K562 (cell line): ENCODE results near the gene POLK. TPM values are rescaled to one million over a fixed set of nuclear protein-coding genes. Genes with fewer than 3 reads are reported as not detected.

ENCODE experiments used
- BACH1 ChIP-seq: fragments of 200-800 bp; sonication (Bioruptor generic); IDR thresholded peaks from 2 replicates; pipeline ENCODE4 v1.6.1; 2016; ENCODE audit warnings: missing genetic modification characterization, missing compliant biosample characterization
- C11orf30 ChIP-seq: fragments of 450-650 bp; IDR thresholded peaks from 2 replicates; pipeline ENCODE4 v1.6.1; 2016; ENCODE audit warnings: low read depth, mild to moderate bottlenecking
- CBFA2T3 ChIP-seq: fragments of 450-650 bp; IDR thresholded peaks from 2 replicates; pipeline ENCODE4 v1.6.1; 2017
- CHD1 ChIP-seq: fragments of 200-600 bp; sonication (generic); IDR thresholded peaks from one replicate; pipeline ENCODE4 v1.6.1; 2012; ENCODE audit warnings: mild to moderate bottlenecking, moderate library complexity, low read length, inconsistent platforms
- EHMT2 ChIP-seq: fragments of 450-650 bp; IDR thresholded peaks from 2 replicates; pipeline ENCODE4 v1.6.1; 2018; ENCODE audit warnings: antibody characterized with exemption
- EP300 ChIP-seq: IDR thresholded peaks from 2 replicates; pipeline ENCODE4 v1.6.1; 2012; ENCODE audit warnings: low read length, improper control_type of control experiment
- JUNB ChIP-seq: fragments of 450-650 bp; formaldehyde crosslinking; conservative IDR thresholded peaks from 2 replicates; pipeline ENCODE4 v1.4.0; 2020; ENCODE audit warnings: mild to moderate bottlenecking
- MAZ ChIP-seq, 2 experiments: fragments of 450-650 bp in 1 of 2; sonication (generic) in 1 of 2; formaldehyde crosslinking; IDR thresholded peaks in 1 of 2; conservative IDR thresholded peaks in 1 of 2; 2 replicates each; pipeline versions ENCODE4 v1.4.0 to v1.5.0; 2020; ENCODE audit warnings: mild to moderate bottlenecking in 1 of 2, missing genetic modification reagents in 1 of 2
- NRF1 ChIP-seq, 2 experiments: fragments of 450-650 bp; IDR thresholded peaks in 1 of 2; conservative IDR thresholded peaks in 1 of 2; 2 replicates each; pipeline ENCODE4 v1.6.1; 2014; ENCODE audit warnings: mild to moderate bottlenecking in 2 of 2
- POLR2G ChIP-seq: fragments of 200-400 bp; formaldehyde crosslinking; IDR thresholded peaks from 2 replicates; pipeline ENCODE4 v1.6.1; 2017; ENCODE audit warnings: low read depth, mild to moderate bottlenecking, antibody characterized with exemption, low read length, moderate library complexity
- RNF2 ChIP-seq: sonication (generic); IDR thresholded peaks from 2 replicates; pipeline ENCODE4 v1.6.1; 2016
- SAFB2 ChIP-seq: fragments of 200-400 bp; formaldehyde crosslinking; IDR thresholded peaks from 2 replicates; pipeline ENCODE4 v1.6.1; 2018; ENCODE audit warnings: borderline replicate concordance, low read length, low read depth, moderate library complexity; ENCODE audit not compliant: severe bottlenecking
- TCF3 ChIP-seq: sonication (generic); formaldehyde crosslinking; IDR thresholded peaks from 2 replicates; pipeline ENCODE4 v1.4.0; 2020; ENCODE audit warnings: mild to moderate bottlenecking, missing genetic modification reagents
- TCF7 ChIP-seq: sonication (generic); IDR thresholded peaks from 2 replicates; pipeline ENCODE4 v1.6.1; 2016; ENCODE audit warnings: antibody characterized with exemption, borderline replicate concordance
- TEAD4 ChIP-seq, 2 experiments: sonication (generic) in 1 of 2; formaldehyde crosslinking in 1 of 2; IDR thresholded peaks; 2 replicates each; pipeline versions ENCODE4 v1.6.1 to v1.8.0; 2012 to 2022; ENCODE audit warnings: borderline replicate concordance in 1 of 2, inconsistent platforms in 1 of 2, low read length in 1 of 2, mild to moderate bottlenecking in 1 of 2, missing genetic modification reagents in 1 of 2
- TRIM24 ChIP-seq, 2 experiments: fragments of 450-650 bp; IDR thresholded peaks; 2 replicates each; pipeline ENCODE4 v1.6.1; 2016
- ZNF224 ChIP-seq: sonication (generic); formaldehyde crosslinking; IDR thresholded peaks from 2 replicates; pipeline ENCODE4 v1.8.0; 2022; ENCODE audit warnings: mild to moderate bottlenecking, missing genetic modification reagents
- ZNF57 ChIP-seq: fragments of 450-650 bp; formaldehyde crosslinking; IDR thresholded peaks from 2 replicates; pipeline ENCODE4 v1.4.0; 2020; ENCODE audit warnings: mild to moderate bottlenecking, moderate library complexity
- polyA plus RNA-seq, 8 experiments: library from polyadenylated mRNA; depleted of rRNA in 4 of 8; stranded (reverse) in 5 of 8; unstranded in 3 of 8; fragments of >200 nt; fragmentation: Nextera tagmentation in 2 of 8; fragmentation: Illumina TruSeq in 1 of 8; extraction: Ambion mirVana in 2 of 8; extraction: Trizol in 1 of 8; gene quantifications; 2 replicates each; pipeline versions ENCODE4 v1.2.1 to v1.2.3, GENCODE V29; 2011 to 2014; ENCODE audit warnings: inconsistent platforms in 1 of 8, missing spikeins in 1 of 8
- total RNA-seq, 7 experiments: library from RNA; depleted of rRNA in 6 of 7; stranded (reverse); fragments of >200 nt in 6 of 7; fragmentation: Illumina TruSeq in 2 of 7; extraction: Trizol in 2 of 7; gene quantifications; 2 replicates each; pipeline versions ENCODE4 v1.2.1 to v1.2.3, GENCODE V29; 2011 to 2021; ENCODE audit warnings: low replicate concordance in 1 of 7
- TF ChIP-seq, protein P1 (sequence below): fragments of 450-650 bp; formaldehyde crosslinking; IDR thresholded peaks from 2 replicates; pipeline ENCODE4 v1.4.0; 2020; ENCODE audit warnings: mild to moderate bottlenecking, mixed read lengths
- TF ChIP-seq, protein P2 (sequence below): fragments of 450-650 bp; IDR thresholded peaks from 2 replicates; pipeline ENCODE4 v1.6.1; 2016; ENCODE audit warnings: mild to moderate bottlenecking
- TF ChIP-seq, protein P3 (sequence below): sonication (generic); formaldehyde crosslinking; IDR thresholded peaks from 2 replicates; pipeline ENCODE4 v1.8.1; 2023; ENCODE audit warnings: mild to moderate bottlenecking, missing genetic modification reagents
- TF ChIP-seq, protein P4 (sequence below): IDR thresholded peaks from 2 replicates; pipeline ENCODE4 v1.6.1; 2016; ENCODE audit warnings: missing genetic modification characterization, missing compliant biosample characterization

Gene POLK
- total and polyA plus RNA-seq, 9 of the 15 experiments (the other 6 are each of a cell fraction or from before 2014, with no cell fraction given), result 6.1 to 31.6 (median 16.5) TPM

DNA sequence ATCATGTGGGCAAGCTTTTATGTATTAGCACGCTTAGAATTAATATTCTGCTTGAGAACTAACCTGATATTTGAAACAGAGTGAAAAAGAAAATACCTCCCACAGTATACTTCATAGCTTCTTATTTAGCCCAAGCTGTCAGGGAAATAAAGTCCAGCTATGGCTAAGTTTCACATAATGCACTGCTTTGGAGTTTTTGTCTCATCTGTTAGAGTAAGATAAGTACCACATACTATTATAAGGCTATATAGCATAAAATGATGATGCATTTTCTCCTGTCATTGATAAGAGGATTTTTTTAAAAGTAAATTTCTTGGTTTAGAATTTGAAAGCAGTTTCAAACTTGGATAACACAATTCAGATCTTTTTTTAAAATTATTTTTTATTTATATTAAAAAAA lies 97.2 kb downstream of the POLK start (continued):
- TF ChIP-seq BACH1 (tag) (no peak), JUNB (no peak), ZNF224 (CRISPR knock-in tag) (no peak), CHD1 (no peak), MAZ (CRISPR knock-in tag; conservative IDR thresholded peaks at IDR 0.05 in 1 of 2, IDR thresholded peaks at IDR 0.05 in 1 of 2) (no peak), TEAD4 (IDR thresholded peaks at IDR 0.05; ENCODE audit: low read length) (0 out of 2 replicates have a peak, but pooled peaks have one; percentile 10), TEAD4 (CRISPR knock-in tag; IDR thresholded peaks at IDR 0.05; ENCODE audit: borderline replicate concordance) (no peak), TCF7 (no peak), CBFA2T3 (peak; percentile 60), EHMT2 (no peak), TCF3 (CRISPR knock-in tag) (peak; percentile 27; the same call in 1 of the 2 replicates), NRF1 (conservative IDR thresholded peaks at IDR 0.05 in 1 of 2, IDR thresholded peaks at IDR 0.05 in 1 of 2) (no peak), POLR2G (no peak), RNF2 (no peak), EP300 (0 out of 2 replicates have a peak, but pooled peaks have one; percentile 24), TRIM24 (IDR thresholded peaks at IDR 0.05) (no peak), C11orf30 (peak; percentile 19; the same call in 1 of the 2 replicates), ZNF57 (CRISPR knock-in tag) (no peak), SAFB2 (no peak)
- TF ChIP-seq, protein P1, sequence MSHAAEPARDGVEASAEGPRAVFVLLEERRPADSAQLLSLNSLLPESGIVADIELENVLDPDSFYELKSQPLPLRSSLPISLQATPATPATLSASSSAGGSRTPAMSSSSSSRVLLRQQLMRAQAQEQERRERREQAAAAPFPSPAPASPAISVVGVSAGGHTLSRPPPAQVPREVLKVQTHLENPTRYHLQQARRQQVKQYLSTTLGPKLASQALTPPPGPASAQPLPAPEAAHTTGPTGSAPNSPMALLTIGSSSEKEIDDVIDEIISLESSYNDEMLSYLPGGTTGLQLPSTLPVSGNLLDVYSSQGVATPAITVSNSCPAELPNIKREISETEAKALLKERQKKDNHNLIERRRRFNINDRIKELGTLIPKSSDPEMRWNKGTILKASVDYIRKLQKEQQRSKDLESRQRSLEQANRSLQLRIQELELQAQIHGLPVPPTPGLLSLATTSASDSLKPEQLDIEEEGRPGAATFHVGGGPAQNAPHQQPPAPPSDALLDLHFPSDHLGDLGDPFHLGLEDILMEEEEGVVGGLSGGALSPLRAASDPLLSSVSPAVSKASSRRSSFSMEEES (CRISPR knock-in tag), result no peak
- TF ChIP-seq, protein P2, sequence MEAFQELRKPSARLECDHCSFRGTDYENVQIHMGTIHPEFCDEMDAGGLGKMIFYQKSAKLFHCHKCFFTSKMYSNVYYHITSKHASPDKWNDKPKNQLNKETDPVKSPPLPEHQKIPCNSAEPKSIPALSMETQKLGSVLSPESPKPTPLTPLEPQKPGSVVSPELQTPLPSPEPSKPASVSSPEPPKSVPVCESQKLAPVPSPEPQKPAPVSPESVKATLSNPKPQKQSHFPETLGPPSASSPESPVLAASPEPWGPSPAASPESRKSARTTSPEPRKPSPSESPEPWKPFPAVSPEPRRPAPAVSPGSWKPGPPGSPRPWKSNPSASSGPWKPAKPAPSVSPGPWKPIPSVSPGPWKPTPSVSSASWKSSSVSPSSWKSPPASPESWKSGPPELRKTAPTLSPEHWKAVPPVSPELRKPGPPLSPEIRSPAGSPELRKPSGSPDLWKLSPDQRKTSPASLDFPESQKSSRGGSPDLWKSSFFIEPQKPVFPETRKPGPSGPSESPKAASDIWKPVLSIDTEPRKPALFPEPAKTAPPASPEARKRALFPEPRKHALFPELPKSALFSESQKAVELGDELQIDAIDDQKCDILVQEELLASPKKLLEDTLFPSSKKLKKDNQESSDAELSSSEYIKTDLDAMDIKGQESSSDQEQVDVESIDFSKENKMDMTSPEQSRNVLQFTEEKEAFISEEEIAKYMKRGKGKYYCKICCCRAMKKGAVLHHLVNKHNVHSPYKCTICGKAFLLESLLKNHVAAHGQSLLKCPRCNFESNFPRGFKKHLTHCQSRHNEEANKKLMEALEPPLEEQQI, result no peak
- TF ChIP-seq, protein P3, sequence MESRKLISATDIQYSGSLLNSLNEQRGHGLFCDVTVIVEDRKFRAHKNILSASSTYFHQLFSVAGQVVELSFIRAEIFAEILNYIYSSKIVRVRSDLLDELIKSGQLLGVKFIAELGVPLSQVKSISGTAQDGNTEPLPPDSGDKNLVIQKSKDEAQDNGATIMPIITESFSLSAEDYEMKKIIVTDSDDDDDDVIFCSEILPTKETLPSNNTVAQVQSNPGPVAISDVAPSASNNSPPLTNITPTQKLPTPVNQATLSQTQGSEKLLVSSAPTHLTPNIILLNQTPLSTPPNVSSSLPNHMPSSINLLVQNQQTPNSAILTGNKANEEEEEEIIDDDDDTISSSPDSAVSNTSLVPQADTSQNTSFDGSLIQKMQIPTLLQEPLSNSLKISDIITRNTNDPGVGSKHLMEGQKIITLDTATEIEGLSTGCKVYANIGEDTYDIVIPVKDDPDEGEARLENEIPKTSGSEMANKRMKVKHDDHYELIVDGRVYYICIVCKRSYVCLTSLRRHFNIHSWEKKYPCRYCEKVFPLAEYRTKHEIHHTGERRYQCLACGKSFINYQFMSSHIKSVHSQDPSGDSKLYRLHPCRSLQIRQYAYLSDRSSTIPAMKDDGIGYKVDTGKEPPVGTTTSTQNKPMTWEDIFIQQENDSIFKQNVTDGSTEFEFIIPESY (CRISPR knock-in tag), result no peak
- TF ChIP-seq, protein P4, sequence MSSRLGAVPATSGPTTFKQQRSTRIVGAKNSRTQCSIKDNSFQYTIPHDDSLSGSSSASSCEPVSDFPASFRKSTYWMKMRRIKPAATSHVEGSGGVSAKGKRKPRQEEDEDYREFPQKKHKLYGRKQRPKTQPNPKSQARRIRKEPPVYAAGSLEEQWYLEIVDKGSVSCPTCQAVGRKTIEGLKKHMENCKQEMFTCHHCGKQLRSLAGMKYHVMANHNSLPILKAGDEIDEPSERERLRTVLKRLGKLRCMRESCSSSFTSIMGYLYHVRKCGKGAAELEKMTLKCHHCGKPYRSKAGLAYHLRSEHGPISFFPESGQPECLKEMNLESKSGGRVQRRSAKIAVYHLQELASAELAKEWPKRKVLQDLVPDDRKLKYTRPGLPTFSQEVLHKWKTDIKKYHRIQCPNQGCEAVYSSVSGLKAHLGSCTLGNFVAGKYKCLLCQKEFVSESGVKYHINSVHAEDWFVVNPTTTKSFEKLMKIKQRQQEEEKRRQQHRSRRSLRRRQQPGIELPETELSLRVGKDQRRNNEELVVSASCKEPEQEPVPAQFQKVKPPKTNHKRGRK (tag), result no peak
